Astrocyte of the cerebellum (primary cell): ENCODE data around the gene NHLH1.

Experiments
- DNase-seq: peaks from one replicate; pipeline ENCODE4 v3.0.0-alpha.2; 2011; ENCODE audit warnings: low read depth
- H3K4me3 ChIP-seq: 2 replicates; pipeline ENCODE4 v1.5.1; 2011; ENCODE audit warnings: mild to moderate bottlenecking, low read depth, low read length, moderate library complexity
- CTCF ChIP-seq: IDR thresholded peaks from 2 replicates; pipeline ENCODE4 v1.5.1; 2012; ENCODE audit warnings: low read length, low read depth, moderate library complexity, mild to moderate bottlenecking; ENCODE audit errors: missing control alignments
- in situ Hi-C: cut with HindIII; loops from 2 replicates; pipeline ENCODE4 v1.10.0; 2017; ENCODE audit warnings: low sequenced_read_pairs

NHLH1 gene

GRCh38 chr1:160361814-160362167 is 5.1 kb upstream of the NHLH1 start:
- no peak for DNase-seq
- in situ Hi-C loops = no loop called here
- no peak overlapping the region for H3K4me3 ChIP-seq
- no peak for TF ChIP-seq CTCF

GRCh38 chr1:160362168-160362957 is 4.5 kb upstream of the NHLH1 start:
- in situ Hi-C loops = no loop called here
- TF ChIP-seq CTCF = no peak
- DNase-seq = no peak
- H3K4me3 ChIP-seq = no peak overlapping the region

GRCh38 chr1:160363010-160363409 is 3.9 kb upstream of the NHLH1 start:
- in situ Hi-C loops = no loop called here
- no peak overlapping the region for H3K4me3 ChIP-seq
- no peak for TF ChIP-seq CTCF
- no peak for DNase-seq

GRCh38 chr1:160363951-160364735 is 2.7 kb upstream of the NHLH1 start:
- no peak for DNase-seq
- in situ Hi-C loops = no loop called here
- H3K4me3 ChIP-seq = no peak overlapping the region
- no peak for TF ChIP-seq CTCF

- no peak for TF ChIP-seq CTCF
- no peak for DNase-seq
- in situ Hi-C loops = no loop called here
- H3K4me3 ChIP-seq = no peak overlapping the region
Measured at GRCh38 chr1:160365325-160365724, 1.5 kb upstream of the NHLH1 start.

GRCh38 chr1:160367516-160367900 is 637 bp downstream of the NHLH1 start:
- H3K4me3 ChIP-seq = no peak overlapping the region
- in situ Hi-C loops = no loop called here
- no peak for DNase-seq
- TF ChIP-seq CTCF = no peak
